Ishikawa (cell line): ENCODE data around the gene BPGM.
A peak's percentile ranks its signal among the peaks of the same experiment; 100 is the strongest.

ENCODE experiments used
- CEBPB ChIP-seq: IDR thresholded peaks from 2 replicates; pipeline ENCODE4 v1.6.1; 2012
- CREB1 ChIP-seq: IDR thresholded peaks from 2 replicates; pipeline ENCODE4 v1.6.1; 2012; ENCODE audit warnings: low read depth
- EGR1 ChIP-seq: IDR thresholded peaks from 2 replicates; pipeline ENCODE4 v1.6.1; 2012
- EP300 ChIP-seq: IDR thresholded peaks from 2 replicates; pipeline ENCODE4 v1.6.1; 2012; ENCODE audit warnings: borderline replicate concordance
- FOXM1 ChIP-seq: IDR thresholded peaks from 2 replicates; pipeline ENCODE4 v1.6.1; 2012; ENCODE audit warnings: low read depth, borderline replicate concordance
- MAX ChIP-seq: IDR thresholded peaks from 2 replicates; pipeline ENCODE4 v1.6.1; 2012
- NFIC ChIP-seq: IDR thresholded peaks from 2 replicates; pipeline ENCODE4 v1.6.1; 2012
- RAD21 ChIP-seq: IDR thresholded peaks from 2 replicates; pipeline ENCODE4 v1.6.1; 2012; ENCODE audit warnings: low read depth
- REST ChIP-seq: IDR thresholded peaks from 2 replicates; pipeline ENCODE4 v1.6.1; 2012; ENCODE audit warnings: low read depth, mild to moderate bottlenecking
- TAF1 ChIP-seq: IDR thresholded peaks from 2 replicates; pipeline ENCODE4 v1.6.1; 2012; ENCODE audit warnings: low read depth, mild to moderate bottlenecking
- TCF12 ChIP-seq: IDR thresholded peaks from 2 replicates; pipeline ENCODE4 v1.6.1; 2012; ENCODE audit warnings: low read depth
- TEAD4 ChIP-seq: IDR thresholded peaks from 2 replicates; pipeline ENCODE4 v1.6.1; 2012
- USF1 ChIP-seq: IDR thresholded peaks from 2 replicates; pipeline ENCODE4 v1.6.1; 2012
- YY1 ChIP-seq: IDR thresholded peaks from 2 replicates; pipeline ENCODE4 v1.6.1; 2012; ENCODE audit warnings: low read depth
- ZBTB7A ChIP-seq: IDR thresholded peaks from 2 replicates; pipeline ENCODE4 v1.6.1; 2012; ENCODE audit warnings: low read depth

Gene BPGM

GRCh38 chr7:134693256-134693655 is 46.6 kb downstream of the BPGM start:
- TF ChIP-seq CEBPB, result no peak

GRCh38 chr7:134694299-134694698 is 47.6 kb downstream of the BPGM start:
- no peak for TF ChIP-seq MAX
- no peak for TF ChIP-seq YY1
- no peak for TF ChIP-seq EP300
- no peak for TF ChIP-seq RAD21
- TF ChIP-seq TEAD4, result no peak
- no peak for TF ChIP-seq USF1
- no peak for TF ChIP-seq CREB1
- no peak for TF ChIP-seq ZBTB7A
- TF ChIP-seq TAF1, result no peak
- TF ChIP-seq FOXM1, result no peak
- no peak for TF ChIP-seq TCF12
- no peak for TF ChIP-seq NFIC
- no peak for TF ChIP-seq EGR1
- TF ChIP-seq REST, result no peak
- no peak for TF ChIP-seq CEBPB

GRCh38 chr7:134694767-134695166 is 48.1 kb downstream of the BPGM start:
- TF ChIP-seq TEAD4 (no peak), TCF12 (no peak), EP300 (no peak), REST (no peak), USF1 (no peak), FOXM1 (no peak), ZBTB7A (no peak), TAF1 (no peak), CEBPB (no peak), EGR1 (no peak), YY1 (no peak), RAD21 (no peak), MAX (no peak), CREB1 (no peak), NFIC (no peak)

- TF ChIP-seq EGR1 (no peak), NFIC (peak; percentile 26; the same call in 1 of the 2 replicates), EP300 (peak; percentile 33; the same call in 1 of the 2 replicates), FOXM1 (no peak)
Measured at GRCh38 chr7:134695321-134695860, 48.7 kb downstream of the BPGM start.

GRCh38 chr7:134696261-134696660 is 49.6 kb downstream of the BPGM start:
- TF ChIP-seq EGR1 (no peak), CEBPB (no peak), TCF12 (no peak), TEAD4 (no peak), REST (no peak), RAD21 (no peak), EP300 (no peak), ZBTB7A (no peak), CREB1 (no peak), MAX (no peak), FOXM1 (no peak), YY1 (no peak)
